NT2/D1 (cell line): ENCODE data around the gene CDH4.

Experiments used
- DNase-seq: peaks from one replicate; pipeline ENCODE4 v3.0.0-alpha.2; 2011; ENCODE audit warnings: low read depth, low spot score
- H3K27me3 ChIP-seq: 2 replicates; pipeline ENCODE4 v1.6.0; 2011; ENCODE audit warnings: mild to moderate bottlenecking; ENCODE audit not compliant: insufficient read length, insufficient read depth
- H3K36me3 ChIP-seq: 2 replicates; pipeline ENCODE4 v1.6.1; 2011; ENCODE audit warnings: mild to moderate bottlenecking, low read length, mixed read lengths; ENCODE audit not compliant: insufficient read depth, insufficient read length
- H3K4me1 ChIP-seq: 2 replicates; pipeline ENCODE4 v1.5.1; 2011; ENCODE audit not compliant: insufficient read depth, insufficient read length
- H3K4me3 ChIP-seq: 2 replicates; pipeline ENCODE4 v1.5.1; 2011; ENCODE audit warnings: low read depth; ENCODE audit not compliant: insufficient read length
- H3K9ac ChIP-seq: 2 replicates; pipeline ENCODE4 v1.6.0; 2011; ENCODE audit warnings: low read depth; ENCODE audit not compliant: insufficient read length
- H3K9me3 ChIP-seq: 2 replicates; pipeline ENCODE4 v1.5.1; 2011; ENCODE audit warnings: mild to moderate bottlenecking, low read length; ENCODE audit not compliant: insufficient read depth
- SUZ12 ChIP-seq: IDR thresholded peaks from 2 replicates; pipeline ENCODE4 v1.6.1; 2011; ENCODE audit not compliant: insufficient read length, insufficient read depth; ENCODE audit errors: extremely low read depth
- YY1 ChIP-seq: IDR thresholded peaks from 2 replicates; pipeline ENCODE4 v1.6.1; 2011; ENCODE audit not compliant: insufficient read length, insufficient read depth
- ZNF274 ChIP-seq: IDR thresholded peaks from 2 replicates; pipeline ENCODE4 v1.6.1; 2011; ENCODE audit warnings: mild to moderate bottlenecking, low read depth, low read length

CDH4 gene

GRCh38 chr20:61875221-61875885 is 623.3 kb downstream of the CDH4 start:
- Histone ChIP-seq H3K9ac (peak overlapping the region; percentile 6), H3K4me3 (no peak overlapping the region), H3K36me3 (no peaks in the 10 kb centered on the region), H3K9me3 (peaks cover 14% of the 10 kb centered on the region), H3K4me1 (peaks cover 9% of the 10 kb centered on the region), H3K27me3 (peaks cover 43% of the 10 kb centered on the region)
- peak; percentile 13 for DNase-seq
- TF ChIP-seq SUZ12 (no peak), ZNF274 (no peak), YY1 (no peak)

- peaks cover 9% of the 10 kb centered on the region for H3K4me1 ChIP-seq
- H3K27me3 ChIP-seq: peaks cover 37% of the 10 kb centered on the region
- no peaks in the 10 kb centered on the region for H3K36me3 ChIP-seq
- no peak overlapping the region for H3K4me3 ChIP-seq
- no peak for DNase-seq
- no peak for TF ChIP-seq SUZ12
- H3K9ac ChIP-seq: no peak overlapping the region
- H3K9me3 ChIP-seq: peaks cover 7% of the 10 kb centered on the region
Observed at GRCh38 chr20:61875996-61876395, 623.9 kb downstream of the CDH4 start.

GRCh38 chr20:61876952-61877728 is 625.1 kb downstream of the CDH4 start:
- Histone ChIP-seq H3K27me3 (peaks cover 35% of the 10 kb centered on the region), H3K9me3 (no peaks in the 10 kb centered on the region), H3K36me3 (no peaks in the 10 kb centered on the region), H3K9ac (no peak overlapping the region), H3K4me3 (no peak overlapping the region), H3K4me1 (peaks cover 9% of the 10 kb centered on the region)
- no peak for DNase-seq
- no peak for TF ChIP-seq ZNF274
- no peak for TF ChIP-seq YY1
- TF ChIP-seq SUZ12: no peak

GRCh38 chr20:61877776-61878477 is 625.9 kb downstream of the CDH4 start:
- H3K36me3 ChIP-seq: no peaks in the 10 kb centered on the region
- no peaks in the 10 kb centered on the region for H3K9me3 ChIP-seq
- TF ChIP-seq ZNF274: no peak
- TF ChIP-seq SUZ12: no peak
- no peak for TF ChIP-seq YY1
- H3K4me1 ChIP-seq: peaks cover 9% of the 10 kb centered on the region
- peaks cover 30% of the 10 kb centered on the region for H3K27me3 ChIP-seq
- H3K4me3 ChIP-seq: no peak overlapping the region
- DNase-seq: no peak
- no peak overlapping the region for H3K9ac ChIP-seq

- Histone ChIP-seq H3K36me3 (no peaks in the 10 kb centered on the region), H3K4me3 (no peak overlapping the region), H3K27me3 (peaks cover 23% of the 10 kb centered on the region), H3K9me3 (no peaks in the 10 kb centered on the region), H3K9ac (no peak overlapping the region), H3K4me1 (peaks cover 16% of the 10 kb centered on the region)
- no peak for DNase-seq
- TF ChIP-seq ZNF274: no peak
- no peak for TF ChIP-seq SUZ12
- TF ChIP-seq YY1: no peak
Observed at GRCh38 chr20:61878478-61879302, 626.6 kb downstream of the CDH4 start.

GRCh38 chr20:61879303-61879620 is 627.2 kb downstream of the CDH4 start:
- no peak for TF ChIP-seq SUZ12
- TF ChIP-seq ZNF274: no peak
- no peak for TF ChIP-seq YY1
- Histone ChIP-seq H3K4me3 (no peak overlapping the region), H3K27me3 (peaks cover 24% of the 10 kb centered on the region), H3K9ac (no peak overlapping the region), H3K4me1 (peaks cover 16% of the 10 kb centered on the region), H3K36me3 (no peaks in the 10 kb centered on the region), H3K9me3 (no peaks in the 10 kb centered on the region)
- no peak for DNase-seq
